ENCODE data around the gene DLST.

GRCh38 chr14:74898083-74898482 lies 16.4 kb downstream of the DLST start:
- TF ChIP-seq CTCF (IDR thresholded peaks at IDR 0.05; ENCODE audit: poor library complexity) (no peak), EZH2phosphoT487 (IDR thresholded peaks at IDR 0.05; ENCODE audit: low read depth, severe bottlenecking, unreplicated experiment) (no peak)

Data from hepatocyte (in vitro differentiated cells).